Stimulated activated CD8-positive, alpha-beta memory T cell treated with anti-CD3 and anti-CD28 coated beads, Interleukin-2, amount 100 ng/mL, for 1 hour (primary cell): ENCODE measurements around the gene ZNF446.
"Not testable (repeated sequence)": the region's sequence is repeated elsewhere in the genome, so short reads cannot be mapped to it uniquely, and the experiment has no call there.

Experiments used
- DNase-seq, 2 donors: peaks; one replicate each; pipeline ENCODE4 v3.0.0-alpha.2; 2020; ENCODE audit warnings: low read depth in 2 of 2

The ZNF446 gene

DNA sequence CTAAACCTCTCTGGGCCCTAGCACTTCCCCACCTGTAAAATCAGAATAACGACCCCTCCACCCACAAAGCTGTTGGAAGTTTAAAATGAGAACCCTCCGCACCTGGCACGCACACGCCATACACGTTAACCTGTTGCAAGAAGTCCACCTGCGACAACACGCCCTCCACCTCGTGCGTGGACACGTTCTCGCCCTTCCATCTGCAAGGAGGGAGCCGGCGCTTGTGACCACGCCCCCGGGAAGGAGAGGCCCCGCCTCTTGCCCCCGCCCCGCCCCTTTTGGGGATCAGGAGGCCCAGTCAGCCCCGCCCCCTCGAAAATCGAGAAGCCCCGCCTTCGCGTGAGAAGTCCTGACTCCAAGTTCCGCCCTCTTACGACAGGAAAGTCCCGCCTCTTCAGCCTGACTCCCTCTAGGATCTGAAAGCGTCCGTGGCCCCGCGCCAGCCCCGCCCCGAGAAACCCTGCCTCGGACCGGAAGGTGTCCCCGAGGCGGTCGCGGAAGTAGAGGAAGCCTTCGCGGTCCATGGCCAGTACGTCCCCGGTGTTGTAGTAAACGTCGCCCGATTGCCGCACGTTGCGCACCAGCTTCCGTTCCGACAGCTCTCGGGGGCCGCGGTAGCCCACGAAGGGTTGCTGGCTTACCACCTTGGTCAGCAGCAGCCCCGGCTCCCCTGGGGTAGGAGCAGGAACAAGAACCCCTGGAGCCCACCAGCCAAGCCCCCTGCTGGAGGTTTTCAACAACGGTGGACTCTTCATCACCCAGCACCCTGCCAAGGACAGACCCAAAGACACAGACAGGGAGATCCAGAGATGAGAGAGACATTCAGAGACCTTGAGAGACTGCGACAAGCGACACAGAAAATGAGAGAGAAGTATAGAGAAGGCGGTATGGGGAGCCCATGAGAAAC lies 23.1 kb downstream of the ZNF446 start:
- DNase-seq: peak; percentile 90 to 93

DNA sequence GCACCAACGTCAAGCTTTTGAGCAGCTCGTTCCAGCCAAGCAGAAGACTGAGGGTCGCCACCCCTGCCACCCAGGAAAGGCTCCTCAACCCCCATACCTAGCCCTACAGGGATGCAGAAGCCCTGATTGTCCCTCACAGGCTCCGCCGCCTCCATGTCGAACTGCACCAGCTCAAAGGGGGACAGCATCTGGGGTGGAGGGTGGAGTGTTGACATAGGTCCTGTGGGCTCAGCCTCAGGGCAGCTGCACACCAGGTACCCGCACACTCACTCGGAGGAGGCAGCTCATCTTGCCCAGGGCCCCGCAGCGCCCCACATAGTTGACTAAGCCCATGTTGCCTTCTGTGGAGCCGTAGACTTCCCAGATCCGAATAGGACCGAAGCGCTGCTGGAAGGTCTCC lies 24.1 kb downstream of the ZNF446 start:
- DNase-seq: no peak

DNA sequence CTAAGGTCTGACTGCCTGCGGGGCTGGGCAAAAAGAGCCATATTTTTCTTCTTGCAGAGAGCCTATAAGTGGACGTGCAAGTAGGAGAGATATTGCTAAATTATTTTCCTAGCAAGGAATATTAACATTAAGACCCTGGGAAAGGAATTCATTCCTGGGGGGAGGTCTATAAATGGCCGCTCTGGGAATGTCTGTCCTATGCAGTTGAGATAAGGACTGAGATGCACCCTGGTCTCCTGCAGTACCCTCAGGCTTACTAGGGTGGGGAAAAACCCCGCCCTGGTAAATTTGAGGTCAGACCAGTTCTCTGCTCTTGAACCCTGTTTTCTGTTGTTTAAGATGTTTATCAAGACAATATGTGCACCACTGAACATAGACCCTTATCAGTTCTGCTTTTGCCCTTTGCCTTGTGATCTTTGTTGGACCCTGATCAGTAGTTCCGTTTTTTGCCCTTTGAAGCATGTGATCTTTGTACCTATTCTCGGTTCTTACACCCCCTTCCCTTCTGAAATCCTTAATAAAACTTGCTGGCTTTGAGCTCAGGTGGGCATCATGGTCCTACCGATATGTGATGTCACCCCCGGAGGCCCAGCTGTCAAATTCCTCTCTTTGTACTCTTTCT lies 31.6 kb downstream of the ZNF446 start:
- DNase-seq: not testable (repeated sequence)

DNA sequence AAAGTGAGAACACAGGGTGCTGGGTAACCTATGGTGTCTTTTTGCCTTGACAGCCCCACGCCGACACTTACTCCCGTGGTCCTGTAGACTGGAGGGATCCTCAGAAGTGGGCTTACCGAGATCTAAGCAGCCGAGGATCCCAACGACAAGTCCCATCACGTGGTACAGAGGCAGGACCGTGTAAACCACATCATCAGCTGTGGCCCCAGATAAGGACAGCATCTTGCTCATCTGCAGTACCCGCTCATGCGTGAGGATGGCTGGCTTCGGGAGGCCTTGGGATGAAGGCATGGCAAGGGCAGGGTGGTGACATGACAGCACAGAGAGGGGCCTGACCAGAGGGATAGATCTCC lies 33.6 kb downstream of the ZNF446 start:
- no peak for DNase-seq

DNA sequence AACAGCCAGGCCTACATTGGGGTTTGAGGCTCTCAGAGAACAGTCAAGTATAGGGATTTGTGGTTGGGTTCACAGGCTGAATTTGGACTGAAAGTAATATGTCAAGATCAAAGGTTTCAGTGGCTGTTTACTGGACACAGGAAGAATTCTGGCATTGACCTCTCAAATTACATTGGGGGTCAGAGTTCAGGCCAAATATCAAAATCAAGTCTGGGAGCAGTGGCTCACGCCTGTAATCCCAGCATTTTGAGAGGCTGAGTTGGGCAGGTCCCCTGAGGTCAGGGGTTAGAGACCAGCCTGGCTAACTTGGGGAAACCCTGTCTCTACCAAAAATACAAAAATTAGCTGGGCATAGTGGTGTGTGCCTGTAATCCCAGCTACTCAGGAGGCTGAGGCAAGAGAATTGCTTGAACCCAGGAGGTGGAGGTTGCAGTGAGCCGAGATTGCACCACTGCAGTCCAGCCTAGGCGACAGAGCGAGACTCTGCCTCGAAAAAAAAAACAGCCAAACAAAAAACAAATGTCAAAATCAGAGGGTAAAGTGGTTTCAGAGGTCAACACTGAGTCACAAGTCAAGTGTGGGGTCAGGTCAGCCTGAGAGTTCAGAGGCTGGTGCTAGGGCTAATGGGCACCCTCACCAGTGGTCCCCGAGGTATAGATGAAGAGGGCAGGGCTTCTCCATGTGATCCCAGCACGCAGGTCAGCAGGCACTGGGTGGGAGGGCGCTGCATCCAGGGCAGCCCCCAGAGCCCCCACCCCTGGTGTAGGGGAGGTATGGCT lies 34.1 kb downstream of the ZNF446 start:
- no peak for DNase-seq

DNA sequence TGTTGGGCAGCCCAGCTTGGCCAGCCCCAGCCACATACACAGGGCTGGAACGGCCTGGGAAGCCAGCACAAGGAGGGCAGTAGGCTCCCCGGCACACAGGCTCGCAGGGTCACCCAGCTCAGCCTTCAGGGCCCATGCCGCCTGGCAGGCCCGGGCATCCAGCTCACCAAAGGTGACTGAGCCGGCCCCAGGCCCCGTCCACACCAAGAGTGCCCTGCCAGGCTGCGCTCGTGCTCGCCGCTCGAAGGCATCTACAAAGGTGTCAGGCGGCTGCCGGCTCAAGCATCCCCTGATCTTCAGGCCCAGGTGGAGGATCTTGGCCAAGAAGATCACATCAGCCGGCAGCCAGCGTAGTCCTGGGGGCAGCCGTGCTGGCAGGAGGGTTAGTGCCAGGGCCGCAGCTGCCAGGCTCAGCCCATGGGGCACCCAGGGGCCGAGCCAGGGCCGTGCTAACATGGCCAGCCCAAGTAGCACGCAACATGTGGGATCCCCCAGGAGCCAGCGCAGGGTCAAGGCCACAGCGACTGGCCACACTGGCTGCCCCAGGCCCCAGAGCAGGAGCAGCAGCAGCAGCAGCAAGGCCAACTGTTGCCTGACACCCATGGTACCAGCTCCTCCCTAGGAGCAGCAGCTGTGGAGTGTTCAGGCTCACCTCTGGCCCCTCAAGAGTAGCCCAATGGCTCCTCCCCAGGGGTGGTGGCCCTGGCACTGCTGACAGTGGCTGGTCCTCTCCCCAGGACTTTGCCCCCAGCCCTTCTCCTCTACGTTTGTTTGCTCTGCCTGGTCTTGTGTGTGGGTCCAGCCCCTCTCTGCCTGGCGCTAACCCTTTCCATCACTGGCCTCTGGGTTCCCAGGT lies 35.4 kb downstream of the ZNF446 start, which contains the start of gene SLC27A5:
Gene SLC27A5, minus strand, starts transcription at position 640 of the 856 bp plus-strand sequence. Its CDS starts 37 bp downstream, at position 603.
- no peak for DNase-seq

DNA sequence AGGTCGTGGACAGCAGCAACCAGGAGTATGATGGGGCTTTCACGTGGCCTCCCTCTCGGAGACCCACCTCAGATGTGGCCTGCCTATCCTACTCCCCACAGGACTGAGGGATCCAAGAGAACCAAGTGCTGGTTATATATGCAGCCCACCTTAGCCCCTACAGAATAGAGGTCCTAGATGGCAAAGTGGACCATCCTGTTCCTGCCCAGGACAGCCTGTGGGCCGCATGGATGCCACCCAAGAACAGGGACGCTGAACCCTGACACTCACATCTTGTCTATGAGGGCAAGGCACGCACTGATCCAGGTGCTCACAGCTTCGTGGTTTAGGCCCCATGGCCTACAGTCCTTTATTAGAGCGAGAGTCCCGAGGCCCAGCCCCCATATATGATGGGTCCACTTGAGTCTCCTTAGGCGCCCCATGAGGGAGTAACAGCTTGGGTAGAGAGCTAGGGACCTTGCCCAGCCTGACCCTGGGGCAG lies 37.1 kb downstream of the ZNF446 start:
- DNase-seq: no peak

DNA sequence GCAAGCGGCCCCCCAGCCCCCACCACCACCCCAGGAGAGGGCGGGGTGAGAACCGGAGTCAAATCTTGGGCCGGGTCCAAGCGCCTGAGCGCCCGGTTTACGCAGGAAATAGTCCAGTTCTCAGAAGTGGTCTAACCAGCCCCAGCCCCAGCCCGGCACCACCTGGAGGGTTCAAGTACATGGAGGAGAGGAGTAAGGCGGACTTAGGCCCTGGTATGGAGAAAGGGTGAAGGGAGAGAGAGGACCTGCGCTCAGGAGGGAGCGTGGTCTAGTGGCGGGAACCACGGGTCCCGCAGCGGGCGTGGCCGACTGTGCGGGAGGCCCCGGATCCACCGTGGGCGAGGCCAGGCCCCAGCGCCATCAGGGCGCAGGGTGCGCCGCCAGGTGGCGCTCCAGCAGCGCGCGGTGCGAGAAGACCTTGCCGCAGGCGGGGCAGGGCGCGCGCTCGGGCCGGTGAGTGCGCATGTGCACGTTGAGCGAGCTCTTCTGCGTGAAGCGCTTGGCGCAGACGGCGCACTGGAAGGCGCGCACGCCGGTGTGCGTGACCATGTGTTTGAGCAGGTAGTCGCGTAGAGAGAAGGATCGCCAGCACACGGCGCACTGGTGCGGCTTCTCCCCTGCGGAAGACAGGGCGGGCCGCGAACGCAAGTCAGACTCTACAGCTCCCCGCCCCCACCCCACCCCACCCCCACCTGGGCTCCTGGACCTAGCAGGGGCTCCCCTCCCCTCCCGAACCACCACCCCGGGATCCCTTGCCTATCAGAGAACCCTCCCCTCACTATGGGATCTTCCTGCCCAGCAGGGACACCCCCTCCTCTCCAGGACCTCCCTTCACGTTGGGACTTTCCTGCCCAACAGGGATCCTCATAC lies 37.8 kb downstream of the ZNF446 start:
- DNase-seq: peak; percentile 83 to 84

DNA sequence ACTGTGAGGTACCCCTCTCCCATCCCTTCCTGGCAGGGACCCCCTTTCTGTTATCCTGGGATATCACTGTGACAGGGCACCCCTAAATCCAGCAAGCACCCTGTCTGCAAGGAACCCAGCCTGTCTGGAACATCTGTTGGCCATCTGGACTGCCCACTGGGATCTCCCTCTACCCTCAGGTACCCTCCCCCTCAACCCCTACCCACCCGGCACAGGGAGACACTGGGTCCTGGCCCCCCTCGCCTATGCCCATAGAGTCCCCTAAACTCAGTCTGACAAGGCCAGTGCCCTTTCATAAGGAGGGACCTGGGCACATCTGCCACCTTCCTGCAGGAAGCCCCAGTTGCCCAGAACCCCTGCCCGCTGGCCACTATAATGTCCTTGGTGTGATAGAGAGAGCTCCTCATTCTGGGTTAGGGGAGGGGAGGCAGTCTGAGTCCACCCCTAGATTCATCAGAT lies 38.4 kb downstream of the ZNF446 start:
- no peak for DNase-seq

DNA sequence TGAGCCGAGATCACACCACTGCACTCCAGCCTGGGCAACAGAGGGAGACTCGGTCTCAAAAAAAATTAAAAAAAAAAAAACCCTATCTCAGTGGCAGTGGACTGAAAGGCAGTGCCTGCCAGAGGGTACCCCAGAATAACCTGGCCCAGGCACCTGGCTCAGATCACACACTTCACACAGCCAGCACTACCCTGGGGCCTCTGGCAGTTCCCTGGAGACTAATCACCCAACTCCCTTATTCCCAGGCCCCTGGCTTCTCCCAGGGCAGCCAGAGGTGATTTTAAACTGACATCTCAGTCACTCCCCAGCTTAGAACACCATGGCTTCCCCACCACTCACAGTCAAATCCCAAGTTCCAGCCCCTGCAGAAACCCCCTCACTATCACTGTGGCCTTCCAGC lies 39.1 kb downstream of the ZNF446 start:
- DNase-seq: no peak

DNA sequence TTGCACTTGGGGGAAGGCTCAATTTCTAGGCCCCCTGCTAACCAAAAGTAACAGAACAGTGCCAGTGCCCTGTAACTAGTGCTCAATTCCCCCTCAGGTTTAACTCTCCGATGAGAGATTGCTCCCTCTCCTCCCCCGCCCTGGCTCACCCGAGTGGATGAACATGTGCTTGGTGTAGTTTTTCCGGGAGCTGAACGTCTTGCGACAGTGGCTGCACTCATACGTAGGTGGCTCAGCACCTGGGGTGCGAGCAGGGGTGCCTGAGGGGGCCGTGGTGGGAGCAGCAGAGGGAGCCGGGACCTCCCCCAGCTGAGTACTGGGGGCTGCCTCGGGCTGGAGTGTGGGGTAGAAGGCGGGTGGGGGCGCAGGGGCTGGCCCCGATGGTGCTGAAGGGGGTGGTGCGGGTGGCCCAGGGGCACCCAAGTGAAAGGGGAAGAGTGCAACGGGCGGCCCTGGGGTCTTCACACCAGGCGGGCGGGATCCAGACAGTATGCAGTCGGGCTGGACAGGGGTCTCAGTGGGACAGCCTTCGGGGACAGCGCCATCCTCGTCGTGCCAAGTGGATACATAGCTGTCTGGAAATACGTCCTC lies 40.2 kb downstream of the ZNF446 start:
- DNase-seq: no peak

DNA sequence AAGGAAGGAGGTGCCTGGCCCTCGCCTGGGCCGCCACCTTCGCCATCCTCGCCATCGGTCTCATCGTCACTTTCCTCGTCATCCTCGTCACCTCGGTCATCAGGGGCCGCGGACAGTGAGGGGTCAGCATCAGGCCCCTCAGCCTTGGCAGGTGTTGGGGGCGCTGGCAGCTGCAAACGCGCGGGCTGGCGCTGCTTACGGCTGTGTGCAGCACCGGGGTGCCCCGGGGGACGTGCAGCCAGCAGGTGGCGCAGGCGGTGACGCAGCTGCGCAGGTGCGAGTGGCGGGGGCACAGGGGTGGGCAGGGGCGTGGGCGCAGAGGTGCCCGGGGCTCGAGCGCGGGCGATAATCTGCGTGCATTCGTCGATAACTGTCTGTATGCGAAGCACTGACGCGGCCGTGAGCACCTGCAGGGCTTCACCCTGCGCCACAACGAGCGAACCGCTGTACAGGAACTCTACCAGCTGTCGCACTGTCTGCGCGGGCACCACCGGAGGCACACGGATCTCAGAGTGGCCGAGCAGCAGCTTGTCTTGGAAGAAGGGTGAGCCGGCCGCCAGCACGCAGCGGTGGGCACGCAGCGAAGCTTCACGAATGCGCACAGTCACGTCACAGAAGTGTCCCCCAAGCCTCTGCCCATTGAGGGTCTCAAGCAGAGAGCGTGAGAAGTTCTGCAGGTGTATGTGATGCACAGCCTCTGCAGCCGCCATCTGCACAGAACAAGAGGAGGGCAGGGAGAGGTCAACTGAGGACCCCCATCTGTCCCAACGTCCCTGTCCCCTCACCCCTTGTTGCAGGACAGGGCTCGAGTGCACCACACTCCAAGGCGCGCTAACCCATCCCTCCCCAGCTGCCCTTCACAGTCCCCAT lies 41.0 kb downstream of the ZNF446 start:
- DNase-seq: no peak

DNA sequence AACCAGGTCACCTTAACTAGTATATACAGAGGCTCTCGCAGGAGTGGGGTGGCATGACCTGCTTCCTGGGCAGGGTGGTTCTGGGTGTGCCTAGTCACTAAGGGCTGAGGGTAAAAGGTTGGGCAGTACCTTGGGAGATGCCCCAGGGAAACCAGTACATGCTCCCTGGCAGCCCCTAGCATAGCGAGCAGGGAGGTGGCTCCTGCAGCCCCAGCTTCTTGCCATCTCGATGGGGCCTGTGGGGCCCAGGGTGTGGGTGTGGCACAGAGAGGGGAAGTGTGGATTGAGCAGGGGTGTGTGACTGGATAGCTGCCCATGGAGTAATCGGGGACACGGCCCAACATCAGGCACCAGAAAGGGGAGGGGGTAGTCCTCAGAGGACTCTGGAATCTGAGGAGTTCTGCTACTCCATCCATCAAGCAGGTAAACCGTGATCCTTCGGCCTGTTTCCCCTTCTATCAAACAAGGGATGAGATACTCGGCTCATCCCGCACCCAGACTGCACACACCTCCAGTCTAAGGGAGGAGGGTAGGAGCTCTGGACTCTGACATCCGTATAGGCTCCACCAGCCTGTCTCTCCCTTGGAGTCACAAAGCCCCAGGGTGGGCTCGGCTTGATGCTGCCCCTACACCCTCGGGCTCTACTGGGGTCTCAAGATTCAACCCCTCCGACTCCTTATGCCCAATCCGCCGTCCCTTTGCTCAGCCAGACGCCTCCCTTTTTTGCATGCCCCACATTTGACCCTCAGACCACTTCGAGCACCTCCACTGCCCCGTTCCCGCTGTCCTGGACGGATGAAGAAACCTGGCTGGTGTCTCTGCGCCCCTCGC lies 42.3 kb downstream of the ZNF446 start:
- no peak for DNase-seq

DNA sequence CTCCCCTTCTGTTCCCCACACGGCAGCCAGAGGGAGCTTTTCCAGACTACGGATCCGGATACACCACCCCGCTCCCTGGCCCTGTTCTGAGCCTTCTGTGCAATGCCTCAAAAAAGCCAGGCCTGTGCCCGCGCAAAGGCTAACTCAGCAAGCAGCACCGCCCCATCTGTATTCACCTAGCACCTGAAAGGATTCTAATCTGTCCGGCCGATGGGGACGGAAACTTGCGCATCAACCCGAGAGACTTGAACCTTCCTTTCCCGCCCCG lies 42.9 kb downstream of the ZNF446 start:
- DNase-seq: no peak

DNA sequence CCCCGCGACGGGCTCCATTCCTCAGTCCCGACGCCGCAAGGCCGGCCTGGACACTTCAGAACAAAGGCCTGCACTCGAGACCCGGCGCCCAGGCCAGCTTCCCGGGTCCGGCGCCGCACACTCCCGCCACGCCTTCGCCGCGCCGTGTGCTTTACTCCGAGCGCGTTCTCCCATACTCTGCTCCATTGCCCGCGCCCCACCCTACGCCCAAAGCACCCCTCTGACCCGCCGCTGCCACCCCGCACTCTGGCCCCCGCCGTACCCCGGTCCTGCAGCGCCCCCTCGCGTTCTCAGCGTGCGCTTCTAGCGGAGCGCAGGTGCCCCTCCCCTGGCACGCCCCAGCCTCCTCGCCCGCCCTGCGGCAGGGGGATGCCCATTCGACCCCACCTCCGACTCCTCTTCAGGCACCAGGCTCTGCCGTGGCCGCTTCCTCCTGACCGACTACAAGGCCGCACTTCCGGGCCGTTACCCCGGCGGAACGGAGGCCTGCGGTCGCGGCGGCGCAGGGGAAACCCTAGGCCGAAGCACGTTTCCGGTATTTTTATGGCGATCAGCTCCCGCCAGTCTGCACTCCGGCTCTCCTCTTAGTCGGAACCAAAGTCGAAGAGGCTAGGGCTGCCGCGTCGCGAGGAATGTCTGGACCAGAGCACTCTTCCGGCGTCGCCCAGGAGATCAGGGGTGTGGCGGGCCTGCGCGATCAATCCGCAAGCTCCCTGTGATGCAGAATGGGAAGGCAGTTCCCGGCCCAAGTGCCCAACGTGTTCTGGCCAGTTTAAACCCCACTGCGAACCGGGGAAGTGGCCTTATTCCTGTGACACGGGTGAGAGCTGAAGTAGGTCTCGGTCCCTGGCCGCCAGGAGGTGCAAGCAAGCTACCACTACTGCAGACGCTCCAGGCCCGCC lies 43.5 kb downstream of the ZNF446 start, which contains the start of gene ZBTB45:
Gene ZBTB45, minus strand, starts transcription at position 456 of the 902 bp plus-strand sequence. CDS start 2,137 bp downstream, outside the sequence.
- peak; percentile 69 to 80 for DNase-seq

DNA sequence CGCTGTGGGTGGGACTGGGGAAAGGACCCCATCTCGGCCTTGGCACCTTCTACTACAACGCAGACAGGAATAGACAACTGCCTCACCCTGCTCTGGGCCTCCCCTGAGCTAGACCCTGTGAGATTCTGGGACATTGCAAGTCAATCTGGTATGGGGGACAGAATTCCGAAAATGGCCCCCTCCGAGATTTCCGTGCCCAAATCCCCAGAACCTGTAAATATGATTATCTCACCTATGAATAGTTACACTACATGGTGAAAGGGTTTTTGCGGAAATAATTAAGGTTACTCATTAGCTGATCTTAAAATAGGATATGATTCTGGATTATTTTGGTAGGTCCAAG lies 44.1 kb downstream of the ZNF446 start:
- DNase-seq: no peak

DNA sequence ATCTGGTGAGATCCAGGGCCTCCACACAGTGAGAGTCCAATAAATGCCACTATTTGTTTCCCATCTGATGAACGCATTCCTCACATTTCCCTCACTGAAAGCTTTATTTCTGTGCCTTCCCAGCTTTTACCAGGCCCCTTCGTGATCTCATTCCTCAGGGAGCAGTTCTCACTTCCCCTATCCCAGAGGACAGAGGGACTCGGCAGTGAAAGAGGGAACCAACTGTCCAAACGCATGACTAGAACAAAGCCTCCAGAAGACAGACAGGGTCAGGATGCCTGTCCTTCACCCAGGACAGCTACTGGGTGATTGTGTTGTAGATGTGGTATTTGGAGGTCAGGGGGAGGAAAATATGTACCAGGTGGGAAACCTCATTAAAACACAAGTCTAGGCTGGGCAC lies 45.5 kb downstream of the ZNF446 start:
- no peak for DNase-seq
